ENCODE data around the gene CORO2A. TPM values are rescaled to one million over a fixed set of nuclear protein-coding genes. Genes with fewer than 3 reads are reported as not detected.

The CORO2A gene
- total RNA-seq, 6 donors from 2014 or later: 10.5 to 22.8 (median 17.9) TPM

DNA sequence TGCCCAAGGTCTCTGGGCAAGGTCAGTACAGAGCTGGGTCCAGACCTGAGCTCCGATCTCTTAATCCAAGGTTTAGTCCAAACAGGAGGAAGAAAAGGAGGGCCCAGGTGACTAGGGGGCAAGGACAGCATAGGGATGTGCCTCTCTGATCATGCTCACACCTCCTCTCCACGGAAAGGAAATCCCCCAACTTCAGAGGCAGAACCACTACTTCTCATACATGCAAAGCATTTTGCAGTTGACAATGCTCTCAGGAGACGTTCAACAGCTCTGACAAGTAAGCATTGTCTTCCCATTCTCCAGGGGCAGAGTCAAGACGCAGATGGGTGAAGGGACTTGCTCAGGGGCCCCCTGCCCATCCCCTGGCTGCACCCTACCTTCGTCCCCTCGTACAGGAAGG is 8.7 kb upstream of the CORO2A start:
- Histone ChIP-seq H3K9me3 (no peaks in the 10 kb centered on the region), H3K36me3 (peaks cover 0 to 57% (median 49%) of the 10 kb centered on the region in 4 donors), H3K4me1 (peaks cover under 1 to 6% (median 3%) of the 10 kb centered on the region in 4 donors), H3K27ac (no peak overlapping the region), H3K27me3 (no peaks in the 10 kb centered on the region), H3K4me3 (no peak overlapping the region)
- no peak for DNase-seq
- WGBS, 2 donors: 84 to 89% methylated on average over 6 of the region's 6 CpGs
- no peak for ATAC-seq (ENCODE audit: low FRiP score in 2 of 2)
- TF ChIP-seq POLR2AphosphoS5 (IDR thresholded peaks at IDR 0.05) (no peak), CTCF (IDR thresholded peaks at IDR 0.05) (no peak), EP300 (IDR thresholded peaks at IDR 0.05) (no peak), POLR2A (IDR thresholded peaks at IDR 0.05) (no peak)

DNA sequence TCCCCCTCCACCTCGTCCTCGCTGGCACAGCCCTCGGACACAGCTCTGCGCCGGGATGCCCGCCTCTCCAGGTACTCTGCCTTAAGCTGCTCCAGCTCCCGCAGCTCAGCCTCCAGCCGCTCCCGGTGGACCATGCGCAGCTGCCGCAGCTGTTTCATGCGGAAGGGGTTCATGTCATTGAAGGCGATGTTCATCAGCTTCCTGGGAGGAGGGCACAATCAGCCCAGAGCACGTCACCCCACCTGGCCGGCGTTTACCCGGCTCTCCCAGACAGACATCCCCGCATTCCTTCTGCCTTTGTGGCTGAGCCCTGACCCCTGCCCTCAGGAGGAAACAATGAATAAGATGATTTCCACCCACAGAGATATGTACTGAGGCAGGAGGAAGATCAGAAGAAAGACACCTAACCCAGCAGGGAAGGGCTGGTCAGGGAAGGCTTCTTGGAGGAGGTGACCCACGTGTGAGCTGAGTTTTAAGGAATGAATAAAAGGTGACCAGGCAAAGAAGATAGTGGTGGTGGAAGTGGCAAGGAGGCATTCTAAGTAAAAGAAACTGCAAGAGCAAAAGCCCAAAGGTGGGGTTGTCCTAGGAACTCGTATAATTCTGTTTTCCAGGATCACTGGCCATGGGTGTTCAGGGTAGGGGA is 7.1 kb upstream of the CORO2A start:
- no peak overlapping the region for H3K4me3 ChIP-seq
- H3K36me3 ChIP-seq: peaks cover 0 to 57% (median 49%) of the 10 kb centered on the region in 4 donors
- no peaks in the 10 kb centered on the region for H3K27me3 ChIP-seq
- DNase-seq (peak in 1 of 2 donors; percentile 76), ATAC-seq (ENCODE audit: low FRiP score in 2 of 2) (no peak)
- H3K9me3 ChIP-seq: no peaks in the 10 kb centered on the region
- no peaks in the 10 kb centered on the region for H3K4me1 ChIP-seq
- no peak overlapping the region for H3K27ac ChIP-seq
- TF ChIP-seq CTCF (IDR thresholded peaks at IDR 0.05) (no peak), POLR2AphosphoS5 (IDR thresholded peaks at IDR 0.05) (no peak), POLR2A (IDR thresholded peaks at IDR 0.05) (no peak), EP300 (IDR thresholded peaks at IDR 0.05) (no peak)
- WGBS, 2 donors: 88 to 94% methylated on average over 13 to 20 of the region's 20 CpGs

DNA sequence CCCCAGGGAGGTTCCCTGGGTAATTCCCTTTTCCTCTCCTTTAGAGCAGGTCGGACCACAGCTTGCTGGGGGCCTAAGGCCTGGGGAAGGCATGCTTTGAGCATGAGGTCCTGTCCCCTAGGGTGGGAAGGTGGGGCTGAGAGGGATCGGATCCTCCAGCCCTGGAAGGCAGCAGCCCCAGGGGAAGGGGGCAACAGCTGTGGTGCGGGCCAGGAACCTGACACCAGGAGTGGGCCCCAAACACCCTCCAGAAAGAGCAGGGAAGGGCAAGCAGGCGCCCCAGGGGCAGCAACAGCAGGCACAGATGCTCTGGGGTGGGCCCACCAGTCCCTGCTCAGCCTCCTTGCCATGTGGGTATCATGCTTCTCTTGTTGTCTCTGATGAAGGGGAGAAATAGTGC is 3.2 kb upstream of the CORO2A start:
- Histone ChIP-seq H3K27ac (no peak overlapping the region), H3K36me3 (peaks cover 0 to 33% (median 26%) of the 10 kb centered on the region in 4 donors), H3K9me3 (no peaks in the 10 kb centered on the region), H3K4me1 (peaks cover 6 to 26% (median 16%) of the 10 kb centered on the region in 4 donors), H3K27me3 (no peaks in the 10 kb centered on the region), H3K4me3 (no peak overlapping the region)
- DNase-seq (no peak), ATAC-seq (ENCODE audit: low FRiP score in 2 of 2) (no peak)
- TF ChIP-seq POLR2A (IDR thresholded peaks at IDR 0.05) (no peak), CTCF (IDR thresholded peaks at IDR 0.05) (no peak), EP300 (IDR thresholded peaks at IDR 0.05) (no peak), POLR2AphosphoS5 (IDR thresholded peaks at IDR 0.05) (no peak)
- 90 to 95% methylated on average over 3 to 4 of the region's 4 CpGs for WGBS, 2 donors

DNA sequence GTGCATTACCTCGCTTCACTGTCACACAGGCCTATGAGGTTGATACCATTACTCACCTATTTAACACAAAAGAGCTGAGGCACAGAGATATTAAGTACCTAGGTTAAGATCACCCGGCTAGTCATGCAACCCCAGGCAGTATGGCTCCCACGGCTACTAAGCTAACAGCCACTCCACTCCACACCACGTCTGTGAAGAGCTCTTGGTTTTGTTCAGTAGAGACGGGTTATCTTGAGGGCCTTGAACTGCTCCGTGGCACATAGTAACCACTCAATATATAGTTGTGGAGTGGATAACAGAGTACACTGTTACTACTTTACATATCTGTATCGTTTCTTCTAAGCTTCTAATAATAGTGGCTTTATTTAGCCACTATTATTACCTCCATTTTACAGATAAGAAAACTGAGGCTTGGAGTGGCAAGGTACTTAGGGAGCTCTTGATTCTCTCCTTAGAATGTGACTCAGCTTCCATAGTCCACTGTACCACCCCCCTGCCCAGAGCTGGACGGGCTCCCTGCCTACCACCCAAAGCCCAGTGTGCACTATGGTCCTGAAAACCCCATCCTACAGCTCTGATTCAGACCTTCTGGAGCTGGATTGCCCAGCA is 1.0 kb upstream of the CORO2A start:
- Histone ChIP-seq H3K4me3 (peak overlapping the region in 3 of 4 donors; percentile 64 to 67 (median 65)), H3K27ac (peak overlapping the region; percentile 77 to 86 (median 83)), H3K27me3 (no peaks in the 10 kb centered on the region), H3K9me3 (no peaks in the 10 kb centered on the region), H3K4me1 (peaks cover 6 to 33% (median 16%) of the 10 kb centered on the region in 4 donors), H3K36me3 (peaks cover 0 to 14% (median 7%) of the 10 kb centered on the region in 4 donors)
- no peak for TF ChIP-seq EP300 (IDR thresholded peaks at IDR 0.05)
- ATAC-seq (ENCODE audit: low FRiP score in 2 of 2): peak; percentile 13 to 36
- DNase-seq: no peak
- WGBS, 2 donors: 60 to 66% methylated on average over 8 of the region's 8 CpGs

DNA sequence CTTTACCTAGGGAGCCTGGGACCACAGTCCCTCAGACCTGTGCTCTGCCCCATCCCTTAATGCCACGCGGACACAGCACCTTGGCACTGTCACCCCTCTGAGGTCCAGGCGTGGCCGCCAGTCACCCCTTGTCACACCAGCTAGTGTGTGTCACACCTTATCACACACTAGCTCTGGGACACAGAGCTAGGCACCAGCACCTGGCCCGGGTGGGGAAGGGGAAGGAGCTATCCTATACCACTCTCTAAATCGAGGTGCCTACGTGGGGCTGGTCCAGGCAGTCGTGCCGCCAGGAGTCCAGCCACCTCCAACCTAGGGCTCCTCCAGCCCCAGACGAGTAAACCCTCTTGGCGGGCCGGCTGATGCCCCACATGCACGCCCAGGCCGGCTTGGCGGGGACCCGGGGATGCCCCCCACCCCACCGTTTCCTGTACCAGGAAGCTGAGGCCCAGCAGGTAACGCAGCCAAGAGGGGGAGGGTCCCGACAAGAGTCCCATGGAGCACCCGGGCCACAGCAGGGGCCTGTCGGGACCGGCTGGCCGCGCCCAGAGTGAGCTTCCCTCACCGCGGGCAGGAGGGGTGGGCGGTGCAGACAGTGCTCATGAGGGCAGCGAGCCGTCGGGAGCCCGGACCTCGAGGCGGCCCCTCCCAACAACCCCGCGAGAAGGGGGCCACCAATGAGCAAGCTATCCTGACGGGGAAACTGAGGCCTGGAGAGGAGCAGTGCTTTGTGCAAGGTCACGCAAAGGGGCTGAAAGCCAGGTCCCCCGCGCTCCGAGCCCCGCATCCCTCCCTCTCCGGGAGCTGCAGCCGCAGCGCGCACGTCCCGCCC is 550 bp downstream of the CORO2A start:
- Histone ChIP-seq H3K4me3 (peak overlapping the region; percentile 64 to 67 (median 65)), H3K9me3 (no peaks in the 10 kb centered on the region), H3K27me3 (no peaks in the 10 kb centered on the region), H3K4me1 (peaks cover 6 to 33% (median 16%) of the 10 kb centered on the region in 4 donors), H3K36me3 (no peaks in the 10 kb centered on the region), H3K27ac (peak overlapping the region in 3 of 4 donors; percentile 42 to 83 (median 71))
- TF ChIP-seq CTCF (IDR thresholded peaks at IDR 0.05): no peak
- no peak for TF ChIP-seq EP300 (IDR thresholded peaks at IDR 0.05)
- TF ChIP-seq POLR2AphosphoS5 (IDR thresholded peaks at IDR 0.05): no peak
- TF ChIP-seq POLR2A (IDR thresholded peaks at IDR 0.05): no peak
- 9 to 29% methylated on average over 9 to 37 of the region's 47 CpGs for WGBS, 2 donors
- DNase-seq (peak; percentile 74 to 90), ATAC-seq (ENCODE audit: low FRiP score in 2 of 2) (peak; percentile 46 to 47)
